Naive thymus-derived CD4-positive, alpha-beta T cell (primary cell): ENCODE results near the gene UPP1. TPM values are rescaled to one million over a fixed set of nuclear protein-coding genes. Genes with fewer than 3 reads are reported as not detected.

Experiments used
- ATAC-seq: fragments of 150-1000 bp; cut with Tn5 transposase; 2 replicates; pipeline ENCODE4 v1.10.0; 2021; ENCODE audit warnings: mild to moderate bottlenecking, moderate library complexity
- CTCF ChIA-PET: fragments of 350-600 bp; sonication (Branson Sonifier 250); formaldehyde crosslinking; loops from one replicate; lab custom pipeline; 2021; ENCODE audit warnings: antibody characterized with exemption; lab: Charles Lee
- POLR2A ChIA-PET: fragments of 350-600 bp; sonication (Branson Sonifier 250); formaldehyde crosslinking; loops from one replicate; lab custom pipeline; 2021; ENCODE audit warnings: antibody characterized with exemption, inconsistent platforms; lab: Charles Lee
- DNase-seq, 9 donors: peaks; one replicate each; pipeline versions ENCODE4 v3.0.0 to v3.0.0-alpha.2; 2020 to 2022; ENCODE audit warnings: mixed read lengths in 1 of 9
- H3K27ac ChIP-seq: one replicate; pipeline ENCODE4 v1.7.0; 2013; ENCODE audit warnings: mild to moderate bottlenecking, low read depth, low read length, moderate library complexity
- H3K27me3 ChIP-seq, 2 donors: one replicate each; pipeline ENCODE4 v1.7.0; 2013; ENCODE audit warnings: low read length in 2 of 2, mild to moderate bottlenecking in 2 of 2, moderate library complexity in 2 of 2; ENCODE audit not compliant: control insufficient read depth in 2 of 2, insufficient read depth in 2 of 2
- H3K36me3 ChIP-seq, 3 experiments: 1 replicate in 2 of 3; 2 replicates in 1 of 3; pipeline ENCODE4 v1.7.0; 2013; ENCODE audit warnings: low read length in 3 of 3, mild to moderate bottlenecking in 3 of 3, moderate library complexity in 1 of 3; ENCODE audit not compliant: insufficient read depth in 3 of 3, control insufficient read depth in 2 of 3
- H3K4me1 ChIP-seq, 2 donors: one replicate each; pipeline ENCODE4 v1.7.0; 2013; ENCODE audit warnings: low read length in 2 of 2, mild to moderate bottlenecking in 2 of 2, moderate library complexity in 1 of 2; ENCODE audit not compliant: control insufficient read depth in 2 of 2, insufficient read depth in 2 of 2
- H3K4me3 ChIP-seq: 2 replicates; pipeline ENCODE4 v1.7.0; 2013; ENCODE audit warnings: mild to moderate bottlenecking, low read length
- H3K9me3 ChIP-seq, 3 experiments: 1 replicate in 2 of 3; 2 replicates in 1 of 3; pipeline ENCODE4 v1.7.0; 2013; ENCODE audit warnings: low read length in 3 of 3; ENCODE audit not compliant: control insufficient read depth in 2 of 3
- H3K27ac Mint-ChIP-seq, 9 donors: one replicate each; pipeline ENCODE4 v1.8.0; 2020 to 2022; ENCODE audit warnings: mixed read lengths in 9 of 9, mild to moderate bottlenecking in 8 of 9, moderate library complexity in 5 of 9, inconsistent platforms in 2 of 9
- H3K27me3 Mint-ChIP-seq, 5 donors: one replicate each; pipeline ENCODE4 v1.8.0; 2021 to 2022; ENCODE audit warnings: mixed read lengths in 5 of 5, mild to moderate bottlenecking in 1 of 5
- H3K36me3 Mint-ChIP-seq, 5 donors: one replicate each; pipeline ENCODE4 v1.8.0; 2020 to 2022; ENCODE audit warnings: mixed read lengths in 5 of 5, mild to moderate bottlenecking in 3 of 5, inconsistent platforms in 1 of 5
- H3K4me1 Mint-ChIP-seq, 7 donors: one replicate each; pipeline ENCODE4 v1.8.0; 2020 to 2022; ENCODE audit warnings: mixed read lengths in 7 of 7, mild to moderate bottlenecking in 3 of 7, inconsistent platforms in 1 of 7
- H3K4me3 Mint-ChIP-seq, 10 donors: one replicate each; pipeline ENCODE4 v1.8.0; 2020 to 2022; ENCODE audit warnings: mild to moderate bottlenecking in 10 of 10, mixed read lengths in 10 of 10, moderate library complexity in 6 of 10, inconsistent platforms in 2 of 10
- H3K9me3 Mint-ChIP-seq, 11 donors: one replicate each; pipeline ENCODE4 v1.8.0; 2020 to 2022; ENCODE audit warnings: mixed read lengths in 11 of 11, mild to moderate bottlenecking in 4 of 11, inconsistent platforms in 1 of 11, moderate library complexity in 1 of 11
- intact Hi-C, 2 donors: fragments of 100-400 bp; cut with micrococcal nuclease; formaldehyde crosslinking; loops; one replicate each; pipeline ENCODE4 v1.15.1; 2023
- polyA plus RNA-seq, 2 donors: library from polyadenylated mRNA; unstranded; fragments of 300-500 nt; fragmentation: Illumina TruSeq; gene quantifications; one replicate each; pipeline ENCODE4 v1.2.3, GENCODE V29; 2021
- total RNA-seq, 6 experiments: library from RNA in 5 of 6; stranded (reverse) in 5 of 6; gene quantifications; 1 replicate in 5 of 6; 2 replicates in 1 of 6; pipeline ENCODE4 v1.2.3 and lab custom pipeline; 2021 to 2026

UPP1 gene
- total and polyA plus RNA-seq, 7 experiments from 2014 or later: 40.2 to 143 (median 93.4) TPM

- H3K4me3 ChIP-seq: no peak overlapping the region
- H3K27ac ChIP-seq: peak overlapping the region; percentile 10
- ChIA-PET CTCF (interaction anchor here (0.8 to 8.0 kb wide), 12 partner anchors 8 to 164 kb away, joined by 3 to 91 read pairs (median 5); no protein-coding TSS in a partner anchor), POLR2A (interaction anchor here (1.0 to 5.2 kb wide), 7 partner anchors 20 to 164 kb away, joined by 3 to 37 read pairs (median 5); partner anchors contain the start of genes C7orf57 and UPP1)
- Mint-ChIP-seq H3K27ac (peak overlapping the region; percentile 59 to 88 (median 81)), H3K27me3 (no peaks in the 10 kb centered on the region), H3K36me3 (peaks cover 9 to 33% (median 28%) of the 10 kb centered on the region in 5 donors), H3K4me1 (peaks cover 11 to 38% (median 16%) of the 10 kb centered on the region in 7 donors), H3K4me3 (peak overlapping the region in 1 of 10 donors; percentile 0), H3K9me3 (no peaks in the 10 kb centered on the region)
- H3K27me3 ChIP-seq: no peaks in the 10 kb centered on the region
- H3K36me3 ChIP-seq: peaks cover 8 to 52% (median 12%) of the 10 kb centered on the region in 3 experiments
- no peak for DNase-seq
- ATAC-seq: peak; percentile 3
- intact Hi-C loops: loop anchor here in 1 of 2 donors (1.0 kb wide), 1 partner anchor 11 kb away; no protein-coding TSS in a partner anchor
- no peaks in the 10 kb centered on the region for H3K9me3 ChIP-seq
- peaks cover 8 to 14% of the 10 kb centered on the region in 2 donors for H3K4me1 ChIP-seq
Measured at GRCh38 chr7:48108959-48109847, 20.1 kb downstream of the UPP1 start.

GRCh38 chr7:48109848-48110663 lies 21.0 kb downstream of the UPP1 start:
- no peaks in the 10 kb centered on the region for H3K9me3 Mint-ChIP-seq
- no peaks in the 10 kb centered on the region for H3K27me3 Mint-ChIP-seq
- no peaks in the 10 kb centered on the region for H3K27me3 ChIP-seq
- peak; percentile 74 to 91 (median 85) for DNase-seq
- intact Hi-C loops: loop anchor here (1.0 to 2.0 kb wide), 10 partner anchors 12 to 165 kb away; partner anchors contain the start of genes C7orf57 (in 2 of the 2), UPP1 (in 2 of the 2) and HUS1 (in 1 of the 2)
- CTCF ChIA-PET: interaction anchor here (0.6 to 8.0 kb wide), 16 partner anchors 9 to 165 kb away, joined by 3 to 91 read pairs (median 4); partner anchors contain the start of gene C7orf57
- H3K36me3 ChIP-seq: peaks cover 4 to 44% (median 12%) of the 10 kb centered on the region in 3 experiments
- POLR2A ChIA-PET: interaction anchor here (1.0 to 5.2 kb wide), 9 partner anchors 10 to 165 kb away, joined by 3 to 37 read pairs (median 5); partner anchors contain the start of genes C7orf57, HUS1 and UPP1
- H3K27ac ChIP-seq: peak overlapping the region; percentile 10
- H3K4me1 Mint-ChIP-seq: peaks cover 10 to 32% (median 11%) of the 10 kb centered on the region in 7 donors
- peaks cover 3 to 25% (median 20%) of the 10 kb centered on the region in 5 donors for H3K36me3 Mint-ChIP-seq
- H3K27ac Mint-ChIP-seq: peak overlapping the region; percentile 59 to 88 (median 81)
- H3K4me1 ChIP-seq: peaks cover 8 to 14% of the 10 kb centered on the region in 2 donors
- peak; percentile 97 for ATAC-seq
- H3K4me3 Mint-ChIP-seq: peak overlapping the region in 4 of 10 donors; percentile 0 to 35 (median 20)
- no peak overlapping the region for H3K4me3 ChIP-seq
- H3K9me3 ChIP-seq: no peaks in the 10 kb centered on the region

GRCh38 chr7:48110868-48111267 lies 21.8 kb downstream of the UPP1 start:
- peak overlapping the region in 2 of 9 donors; percentile 23 to 81 for H3K27ac Mint-ChIP-seq
- intact Hi-C loops: loop anchor here (1.0 to 2.0 kb wide), 10 partner anchors 13 to 166 kb away; partner anchors contain the start of genes C7orf57 (in 2 of the 2), UPP1 (in 2 of the 2) and HUS1 (in 1 of the 2)

GRCh38 chr7:48111596-48111995 lies 22.5 kb downstream of the UPP1 start:
- Histone ChIP-seq H3K27ac (no peak overlapping the region), H3K36me3 (peaks cover 0 to 30% (median 12%) of the 10 kb centered on the region in 3 experiments), H3K4me3 (no peak overlapping the region), H3K27me3 (no peaks in the 10 kb centered on the region), H3K4me1 (peaks cover 8 to 14% of the 10 kb centered on the region in 2 donors), H3K9me3 (no peaks in the 10 kb centered on the region)
- H3K36me3 Mint-ChIP-seq: peaks cover 3 to 18% (median 8%) of the 10 kb centered on the region in 5 donors
- no peak for DNase-seq
- H3K4me1 Mint-ChIP-seq: peaks cover 10 to 25% (median 11%) of the 10 kb centered on the region in 7 donors
- intact Hi-C loops: loop anchor here in 1 of 2 donors (2.0 kb wide), 2 partner anchors 23 to 43 kb away; partner anchors contain the start of gene UPP1
- peak overlapping the region in 4 of 9 donors; percentile 18 to 82 (median 22) for H3K27ac Mint-ChIP-seq
- ATAC-seq: no peak
- no peak overlapping the region for H3K4me3 Mint-ChIP-seq
- CTCF ChIA-PET: interaction anchor here (0.6 to 8.0 kb wide), 4 partner anchors 8 to 123 kb away, joined by 3 to 91 read pairs (median 14); partner anchors contain the start of gene C7orf57
- POLR2A ChIA-PET: interaction anchor here (1.4 to 5.2 kb wide), 2 partner anchors 8 to 120 kb away, joined by 6 to 37 read pairs; no protein-coding TSS in a partner anchor
- H3K9me3 Mint-ChIP-seq: no peaks in the 10 kb centered on the region
- no peaks in the 10 kb centered on the region for H3K27me3 Mint-ChIP-seq

More at GRCh38 chr7:48110868-48111267, 21.8 kb downstream of the UPP1 start:
- Histone ChIP-seq H3K27me3 (no peaks in the 10 kb centered on the region), H3K36me3 (peaks cover under 1 to 36% (median 12%) of the 10 kb centered on the region in 3 experiments), H3K27ac (no peak overlapping the region), H3K9me3 (no peaks in the 10 kb centered on the region), H3K4me1 (peaks cover 8 to 14% of the 10 kb centered on the region in 2 donors), H3K4me3 (no peak overlapping the region)
- H3K27me3 Mint-ChIP-seq: no peaks in the 10 kb centered on the region
- peaks cover 3 to 22% (median 13%) of the 10 kb centered on the region in 5 donors for H3K36me3 Mint-ChIP-seq
- DNase-seq (no peak), ATAC-seq (no peak)
- H3K4me3 Mint-ChIP-seq: no peak overlapping the region
- H3K4me1 Mint-ChIP-seq: peaks cover 10 to 29% (median 11%) of the 10 kb centered on the region in 7 donors
- CTCF ChIA-PET: interaction anchor here (0.7 to 8.0 kb wide), 13 partner anchors 10 to 166 kb away, joined by 3 to 91 read pairs (median 5); partner anchors contain the start of gene C7orf57
- H3K9me3 Mint-ChIP-seq: no peaks in the 10 kb centered on the region
- POLR2A ChIA-PET: interaction anchor here (1.0 to 5.2 kb wide), 6 partner anchors 9 to 133 kb away, joined by 3 to 37 read pairs (median 6); partner anchors contain the start of genes HUS1 and UPP1

- no peak for ATAC-seq
- H3K36me3 ChIP-seq: peaks cover 0 to 20% (median 8%) of the 10 kb centered on the region in 3 experiments
- H3K9me3 Mint-ChIP-seq: no peaks in the 10 kb centered on the region
- peaks cover 10 to 24% (median 11%) of the 10 kb centered on the region in 7 donors for H3K4me1 Mint-ChIP-seq
- ChIA-PET POLR2A (interaction anchor here (1.0 kb wide), 1 partner anchor 121 kb away, joined by 5 read pairs; no protein-coding TSS in a partner anchor), CTCF (interaction anchor here (0.6 kb wide), 1 partner anchor 9 kb away, joined by 3 read pairs; no protein-coding TSS in a partner anchor)
- no peak overlapping the region for H3K4me3 Mint-ChIP-seq
- no peaks in the 10 kb centered on the region for H3K27me3 Mint-ChIP-seq
- H3K9me3 ChIP-seq: no peaks in the 10 kb centered on the region
- no peak for DNase-seq
- intact Hi-C loops: no loop called here
- no peak overlapping the region for H3K27ac ChIP-seq
- H3K4me3 ChIP-seq: no peak overlapping the region
- H3K36me3 Mint-ChIP-seq: peaks cover under 1 to 14% (median 7%) of the 10 kb centered on the region in 5 donors
- no peaks in the 10 kb centered on the region for H3K27me3 ChIP-seq
- peak overlapping the region in 1 of 9 donors; percentile 20 for H3K27ac Mint-ChIP-seq
- peaks cover 8 to 14% of the 10 kb centered on the region in 2 donors for H3K4me1 ChIP-seq
Measured at GRCh38 chr7:48112401-48113165, 23.5 kb downstream of the UPP1 start.
